ENCODE measurements around the gene ELL2. TPM values are rescaled to one million over a fixed set of nuclear protein-coding genes. Genes with fewer than 3 reads are reported as not detected.

Gene ELL2
- total RNA-seq, 1 experiment from 2014 or later: 27.5 TPM

GRCh38 chr5:95935553-95936100, 26.0 kb downstream of the ELL2 start:
- Histone ChIP-seq H4K91ac (ENCODE audit: insufficient read length, low read depth, low read length) (no peak overlapping the region), H3T11ph (ENCODE audit: low read length) (no peak overlapping the region), H3K9me3 (ENCODE audit: control insufficient read depth, low read depth, low read length) (no peaks in the 10 kb centered on the region), H2BK12ac (ENCODE audit: insufficient read length, low read depth, low read length) (no peak overlapping the region), H3K4me1 (ENCODE audit: insufficient read depth, low read length) (no peaks in the 10 kb centered on the region; the same call in 1 of the 2 replicates), H3K79me2 (ENCODE audit: insufficient read depth, low read length) (no peaks in the 10 kb centered on the region), H3K18ac (ENCODE audit: insufficient read length, low read depth, low read length) (no peak overlapping the region), H3K14ac (ENCODE audit: insufficient read depth, low read length) (no peak overlapping the region), H3K56ac (ENCODE audit: insufficient read length, low read depth, low read length) (no peak overlapping the region), H3K27me3 (ENCODE audit: insufficient read depth, low read length) (no peaks in the 10 kb centered on the region), H4K8ac (replicated peaks; ENCODE audit: insufficient read length, low read depth, low read length) (no peak overlapping the region), H2BK120ac (ENCODE audit: low read depth, low read length, poor library complexity, severe bottlenecking) (no peak overlapping the region), H2BK20ac (ENCODE audit: low read depth, low read length, poor library complexity, severe bottlenecking) (no peak overlapping the region), H3K4me2 (ENCODE audit: insufficient read depth, insufficient read length, low read length) (no peak overlapping the region), H3K27ac (ENCODE audit: insufficient read length, low read depth, low read length) (no peak overlapping the region), H3K23ac (ENCODE audit: insufficient read length, low read depth, low read length) (no peak overlapping the region), H2AK5ac (ENCODE audit: insufficient read length, low read length) (no peak overlapping the region), H4K20me1 (ENCODE audit: control insufficient read depth, insufficient read depth, insufficient read length) (no peaks in the 10 kb centered on the region), H3K4ac (ENCODE audit: low read depth, low read length) (no peak overlapping the region), H3K23me2 (ENCODE audit: insufficient read length, low read depth, low read length, poor library complexity, severe bottlenecking) (no peaks in the 10 kb centered on the region), H2BK15ac (ENCODE audit: low read depth, low read length) (no peak overlapping the region), H4K5ac (ENCODE audit: insufficient read length, low read depth, low read length) (no peak overlapping the region), H2BK5ac (ENCODE audit: insufficient read length, low read length) (no peak overlapping the region), H2AFZ (ENCODE audit: low read length) (no peak overlapping the region), H3K9ac (ENCODE audit: extremely low read depth, insufficient read length, low read length) (no peak overlapping the region), H3K79me1 (ENCODE audit: insufficient read depth, low read depth, low read length, poor library complexity, severe bottlenecking) (no peaks in the 10 kb centered on the region)
- no peak overlapping the region for H3K27ac Mint-ChIP-seq
- H3K4me3 Mint-ChIP-seq: no peak overlapping the region
- H3K9me3 Mint-ChIP-seq: no peaks in the 10 kb centered on the region
- peaks cover 0 to 3% (median 0%) of the 10 kb centered on the region in 3 experiments; a peak in 1 of 7 replicates for H3K36me3 Mint-ChIP-seq (ENCODE audit: insufficient read depth in 1 of 3, low read depth in 3 of 3)
- H3K4me1 Mint-ChIP-seq: peaks cover 13 to 15% of the 10 kb centered on the region in 2 experiments
- DNase-seq: no peak
- no peak for TF ChIP-seq CTCF (conservative IDR thresholded peaks at IDR 0.05)
- H3K27me3 Mint-ChIP-seq (ENCODE audit: low read depth): no peaks in the 10 kb centered on the region
- WGBS (ENCODE audit: extremely low coverage, insufficient read length, low lambda C conversion rate): no CpG with 5 or more reads among the region's 2 CpGs
